Measurements from ENCODE around the gene STPG3. TPM values are rescaled to one million over a fixed set of nuclear protein-coding genes. Genes with fewer than 3 reads are reported as not detected.

The STPG3 gene
- total and polyA plus RNA-seq, 9 of the 15 experiments (the other 6 are each of a cell fraction or from before 2014, with no cell fraction given): not detected

- TF ChIP-seq NRF1 (conservative IDR thresholded peaks at IDR 0.05 in 1 of 2, IDR thresholded peaks at IDR 0.05 in 1 of 2) (peak; percentile 93 to 95), POLR2AphosphoS5 (IDR thresholded peaks at IDR 0.05; ENCODE audit: control insufficient read depth, insufficient read depth, low read depth, low read length) (peak; percentile 99), CGGBP1 (CRISPR knock-in tag; IDR thresholded peaks at IDR 0.05) (peak; percentile 97), SMAD2 (IDR thresholded peaks at IDR 0.05; ENCODE audit: low read depth, low read length) (no peak), ZC3H11A (IDR thresholded peaks at IDR 0.05; ENCODE audit: low read depth, low read length) (0 out of 2 replicates have a peak, but pooled peaks have one; percentile 17), ZNF589 (CRISPR knock-in tag; IDR thresholded peaks at IDR 0.05; ENCODE audit: low read depth) (no peak), CBX8 (IDR thresholded peaks at IDR 0.05; ENCODE audit: borderline replicate concordance, extremely low read depth, low read depth, low read length, poor library complexity, severe bottlenecking) (no peak), GTF2E2 (tag; IDR thresholded peaks at IDR 0.05) (peak; percentile 99), ZNF318 (IDR thresholded peaks at IDR 0.05; ENCODE audit: borderline replicate concordance in 1 of 2, low read depth in 1 of 2) (no peak), C11orf30 (IDR thresholded peaks at IDR 0.05; ENCODE audit: low read depth) (no peak), ARID1B (IDR thresholded peaks at IDR 0.05) (no peak), POLR2G (IDR thresholded peaks at IDR 0.05; ENCODE audit: low read depth, low read length) (peak; percentile 95), RFX5 (IDR thresholded peaks at IDR 0.05; ENCODE audit: low read depth, low read length) (no peak; the same call in 1 of the 2 replicates), NFYB (IDR thresholded peaks at IDR 0.05; ENCODE audit: extremely low read depth, insufficient read length) (peak; percentile 97), BMI1 (IDR thresholded peaks at IDR 0.05; ENCODE audit: low read length) (no peak), HDAC6 (IDR thresholded peaks at IDR 0.05; ENCODE audit: low read depth, low read length) (no peak)
- TF ChIP-seq, protein P1, sequence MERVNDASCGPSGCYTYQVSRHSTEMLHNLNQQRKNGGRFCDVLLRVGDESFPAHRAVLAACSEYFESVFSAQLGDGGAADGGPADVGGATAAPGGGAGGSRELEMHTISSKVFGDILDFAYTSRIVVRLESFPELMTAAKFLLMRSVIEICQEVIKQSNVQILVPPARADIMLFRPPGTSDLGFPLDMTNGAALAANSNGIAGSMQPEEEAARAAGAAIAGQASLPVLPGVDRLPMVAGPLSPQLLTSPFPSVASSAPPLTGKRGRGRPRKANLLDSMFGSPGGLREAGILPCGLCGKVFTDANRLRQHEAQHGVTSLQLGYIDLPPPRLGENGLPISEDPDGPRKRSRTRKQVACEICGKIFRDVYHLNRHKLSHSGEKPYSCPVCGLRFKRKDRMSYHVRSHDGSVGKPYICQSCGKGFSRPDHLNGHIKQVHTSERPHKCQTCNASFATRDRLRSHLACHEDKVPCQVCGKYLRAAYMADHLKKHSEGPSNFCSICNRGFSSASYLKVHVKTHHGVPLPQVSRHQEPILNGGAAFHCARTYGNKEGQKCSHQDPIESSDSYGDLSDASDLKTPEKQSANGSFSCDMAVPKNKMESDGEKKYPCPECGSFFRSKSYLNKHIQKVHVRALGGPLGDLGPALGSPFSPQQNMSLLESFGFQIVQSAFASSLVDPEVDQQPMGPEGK (CRISPR knock-in tag; IDR thresholded peaks at IDR 0.05; ENCODE audit: borderline replicate concordance): no peak
These were observed 10.1 kb upstream of the STPG3 start, which contains the start of gene TUBB4B (continued) for GRCh38 chr9:137240841-137241489.
